Right forelimb (tissue), 1 donor: ENCODE measurements around the gene SOS2.

Experiments used
- DNase-seq: peaks from one replicate; pipeline ENCODE4 v3.0.0-alpha.2; 2018

SOS2 gene

DNA sequence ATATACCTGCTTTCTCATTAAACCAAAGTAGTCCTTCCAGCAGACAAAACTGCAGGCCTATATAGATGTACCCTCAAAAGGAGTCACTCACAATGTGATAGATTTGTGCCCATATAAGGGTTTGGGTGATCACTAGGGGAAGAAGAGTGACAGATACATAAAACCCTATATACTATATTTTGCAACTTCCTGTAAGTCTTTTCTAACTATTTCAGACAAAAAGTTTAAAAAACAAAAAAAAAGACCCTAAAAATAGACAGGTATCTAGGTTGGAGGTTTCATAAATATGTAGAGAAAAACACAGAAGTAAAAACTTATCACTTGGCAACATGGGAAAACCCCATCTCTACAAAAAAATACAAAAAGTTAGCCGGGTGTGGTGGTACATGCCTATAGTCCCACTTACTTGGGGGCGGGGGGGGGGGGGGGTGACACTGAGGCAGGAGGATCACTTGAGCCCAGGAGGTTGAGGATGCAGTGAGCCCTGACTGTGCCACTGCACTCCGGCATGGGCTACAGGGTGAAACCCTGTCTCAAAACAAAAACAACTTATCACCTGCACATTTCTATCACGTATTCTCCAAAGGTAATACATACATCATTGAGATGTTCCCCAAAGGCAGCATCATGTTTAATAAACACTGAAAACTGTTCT lies 117.9 kb downstream of the SOS2 start:
- DNase-seq, result no peak

DNA sequence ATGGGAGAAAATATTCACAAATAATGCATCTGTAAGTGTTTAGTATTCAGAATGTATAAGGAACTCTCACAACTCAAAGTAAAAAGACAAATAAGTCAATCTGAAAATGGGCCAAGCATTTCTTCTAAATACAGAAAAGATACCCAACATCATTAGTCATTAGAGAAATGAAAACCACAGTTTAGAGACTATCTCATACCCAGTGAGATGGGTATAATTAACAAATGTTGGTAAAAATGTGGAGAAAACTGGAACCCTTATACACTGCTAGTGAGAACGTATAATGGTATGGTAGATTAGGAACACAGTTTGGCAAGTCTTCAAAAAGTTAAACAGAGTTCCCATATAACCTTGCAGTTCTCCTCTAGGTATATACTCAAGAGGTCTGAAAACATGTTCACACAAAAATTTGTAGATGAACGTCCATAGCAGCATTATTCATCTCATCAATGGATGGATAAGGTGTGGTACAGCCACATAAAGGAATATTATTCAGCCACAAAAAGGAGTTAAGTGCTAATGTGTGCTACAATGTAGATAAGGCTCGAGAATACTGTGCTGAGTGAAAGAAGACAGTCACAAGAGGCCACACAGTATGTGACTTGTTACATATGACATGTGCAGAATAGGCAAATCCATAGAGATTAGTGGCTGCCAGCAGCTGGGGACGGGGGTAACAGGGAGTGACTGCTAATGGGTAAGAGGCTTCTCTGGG lies 120.9 kb downstream of the SOS2 start:
- DNase-seq, result no peak

DNA sequence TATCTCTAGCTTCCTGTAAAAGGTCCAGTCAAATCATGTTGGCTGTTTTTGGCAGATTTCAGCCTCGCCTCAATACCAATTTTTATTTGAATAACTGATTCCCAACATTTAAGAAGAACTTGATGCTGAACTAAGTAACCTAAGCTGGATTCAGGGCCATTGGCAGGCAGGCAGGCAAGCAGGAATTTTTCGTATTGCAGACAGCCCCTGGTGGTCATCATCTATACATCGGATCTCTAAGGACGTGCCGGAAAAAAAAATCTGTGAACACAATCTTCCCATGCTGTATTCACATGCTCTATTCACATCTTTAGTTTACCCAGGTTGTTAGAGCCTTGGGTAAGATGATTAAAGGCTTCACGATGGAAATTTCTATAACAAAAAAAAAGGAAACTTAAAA lies 122.0 kb downstream of the SOS2 start:
- no peak for DNase-seq

DNA sequence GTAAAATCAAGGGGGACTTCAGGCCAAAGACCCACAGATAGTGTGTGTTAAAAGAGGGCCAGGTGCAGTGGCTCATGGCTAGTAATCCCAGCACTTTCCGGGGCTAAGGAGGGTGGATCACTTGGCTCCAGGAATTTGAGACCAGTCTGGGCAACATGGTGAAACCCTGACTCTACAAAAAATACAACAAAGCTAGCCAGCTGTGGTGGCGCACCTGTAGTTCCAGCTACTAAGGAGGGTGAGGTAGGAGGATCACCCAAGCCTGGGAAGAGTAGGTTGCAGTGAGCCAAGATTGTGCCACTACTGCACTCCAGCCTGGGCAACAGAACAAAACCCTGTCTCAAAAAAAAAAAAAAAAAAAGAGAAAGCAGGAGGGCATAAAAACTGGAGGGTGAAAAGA lies 123.5 kb downstream of the SOS2 start:
- DNase-seq, result no peak

DNA sequence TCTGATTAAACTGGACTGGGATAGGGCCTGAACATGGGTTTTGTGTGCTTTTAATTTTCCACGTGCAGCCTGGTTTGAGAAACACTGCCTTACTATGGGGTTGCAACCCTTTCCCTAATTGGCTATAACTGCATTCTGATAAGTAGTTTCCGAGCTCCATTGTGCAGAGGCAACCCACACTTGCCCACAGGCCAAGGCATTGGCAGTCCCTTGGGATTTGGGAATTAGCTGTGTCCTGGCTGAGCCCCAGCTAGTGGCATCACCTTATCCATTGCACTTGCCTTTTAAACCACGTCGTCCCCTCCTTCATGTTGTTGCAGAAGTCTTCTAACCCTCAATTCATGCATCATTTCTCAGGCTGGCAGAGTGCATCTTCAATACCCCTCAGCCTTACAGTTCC lies 125.2 kb downstream of the SOS2 start:
- no peak for DNase-seq

DNA sequence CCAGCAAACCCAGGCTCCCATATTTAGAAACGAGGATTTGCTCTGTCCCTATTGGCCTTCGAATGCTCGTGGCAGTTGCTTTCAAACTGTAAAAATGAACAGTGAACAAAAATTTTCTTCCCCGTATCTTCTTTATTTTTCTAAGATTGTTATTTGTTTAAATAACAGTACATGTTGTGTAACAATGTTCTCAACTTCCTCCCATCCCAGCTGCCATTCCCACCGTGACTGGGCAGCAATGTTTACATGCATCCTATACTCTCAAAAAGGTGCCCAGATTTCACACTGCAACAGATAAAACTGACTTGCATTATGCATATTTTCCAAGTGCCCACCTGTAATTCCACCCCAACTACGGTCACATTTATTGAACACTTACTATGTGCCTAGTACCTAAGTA lies 127.8 kb downstream of the SOS2 start:
- DNase-seq, result no peak

DNA sequence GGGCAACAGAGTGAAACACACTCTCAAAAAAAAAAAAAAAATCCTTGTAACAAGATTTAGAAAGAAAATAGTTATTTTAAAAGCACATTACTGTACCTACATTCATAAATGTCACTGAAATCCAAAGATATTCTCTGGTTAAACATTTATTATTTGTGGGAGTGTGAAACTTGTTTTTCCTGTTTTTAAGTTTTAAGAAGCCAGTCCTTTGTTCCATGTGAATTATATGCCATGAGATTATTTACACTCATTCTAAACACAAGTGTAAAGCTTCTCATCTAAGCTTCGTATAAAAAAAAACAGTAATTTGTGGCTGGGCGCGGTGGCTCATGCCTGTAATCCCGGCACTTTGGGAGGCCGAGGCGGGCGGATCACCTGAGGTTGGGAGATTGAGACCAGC lies 130.0 kb downstream of the SOS2 start:
- DNase-seq, result no peak

DNA sequence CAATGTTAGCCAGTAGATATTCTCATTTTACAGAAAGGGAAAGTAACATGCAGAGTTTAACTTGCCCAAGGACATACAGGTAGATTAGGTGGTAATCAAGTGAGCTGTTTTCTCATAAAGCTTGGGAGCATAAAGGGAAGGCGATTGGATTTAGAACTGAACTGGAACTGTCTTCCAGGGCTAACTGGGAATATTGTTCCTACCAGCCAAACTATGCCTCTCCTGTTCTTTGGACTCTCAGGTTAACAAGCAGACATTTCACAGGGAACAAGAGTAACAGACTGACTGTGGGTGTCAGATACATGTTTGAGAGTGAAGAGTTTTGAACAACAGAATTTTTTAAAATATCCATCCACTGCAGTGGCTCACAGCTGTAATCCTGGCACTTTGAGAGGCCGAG lies 130.6 kb downstream of the SOS2 start:
- no peak for DNase-seq

DNA sequence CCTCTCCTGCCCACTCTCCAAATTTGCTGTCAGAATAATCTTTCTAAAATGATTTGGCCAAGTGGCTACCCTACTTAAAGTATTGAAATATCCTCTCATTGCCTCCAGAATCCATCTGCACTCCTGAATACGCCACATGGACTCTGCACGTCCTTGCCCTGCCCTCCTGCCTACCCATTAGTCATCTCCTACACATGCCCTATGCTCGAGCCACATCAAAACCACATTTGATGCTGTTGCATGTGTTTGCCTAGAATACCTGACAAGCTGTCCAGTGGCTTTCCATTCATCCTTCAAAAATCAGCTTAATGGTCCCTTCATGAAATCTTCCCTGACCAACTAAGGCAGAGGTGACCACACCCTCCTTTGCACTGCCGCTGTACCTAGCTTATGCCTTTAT lies 132.0 kb downstream of the SOS2 start:
- no peak for DNase-seq

DNA sequence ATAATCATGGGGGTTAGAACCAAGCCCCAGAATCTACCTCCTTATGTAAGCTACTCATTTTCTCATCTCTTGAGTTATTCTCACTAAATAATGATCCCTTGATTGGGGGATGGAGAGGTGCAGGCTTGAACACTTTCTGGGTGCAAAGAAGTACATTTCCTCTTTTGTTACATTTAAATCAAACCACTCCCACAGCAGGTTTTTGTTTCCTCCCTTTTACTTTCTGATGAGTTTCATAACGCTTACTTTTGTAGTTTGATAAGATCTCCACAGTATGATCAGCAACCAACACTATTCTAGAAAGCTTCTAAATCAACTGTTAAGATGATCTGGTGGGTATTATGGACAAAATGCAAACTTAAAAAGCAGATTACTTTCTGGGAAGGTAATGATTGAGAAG lies 135.5 kb downstream of the SOS2 start:
- DNase-seq, result no peak

DNA sequence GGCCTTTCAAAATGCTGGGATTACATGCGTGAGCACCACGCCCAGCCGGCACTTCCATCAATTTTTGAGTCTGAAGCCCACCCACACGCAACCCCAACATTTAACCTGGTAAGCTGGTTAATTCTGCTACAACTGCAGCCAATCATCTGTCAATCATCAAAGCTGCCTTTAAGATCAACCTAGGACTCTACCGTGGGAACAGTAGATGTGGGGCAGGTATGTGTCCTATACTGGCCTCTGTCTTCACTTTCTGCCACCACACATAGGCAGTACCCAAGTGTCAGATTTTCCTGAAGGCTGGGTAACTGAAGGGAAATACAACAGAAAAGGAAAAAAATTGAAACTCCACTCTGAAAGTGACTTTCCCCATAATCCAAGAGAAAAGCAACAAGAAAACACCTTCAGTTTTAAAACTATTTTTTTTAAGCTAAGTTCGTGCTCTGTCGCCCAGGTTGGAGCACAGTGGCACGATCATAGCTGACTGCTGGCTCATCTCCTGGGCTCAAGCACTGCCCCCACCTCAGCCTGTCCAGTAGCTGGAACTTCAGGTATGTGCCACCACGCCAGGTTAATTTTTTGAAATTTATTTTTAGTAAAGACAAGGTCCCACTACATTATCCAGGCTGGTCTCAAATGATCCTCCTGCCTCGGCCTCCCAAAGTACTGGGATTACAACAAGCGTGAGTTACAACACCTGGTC lies 137.2 kb downstream of the SOS2 start:
- no peak for DNase-seq

DNA sequence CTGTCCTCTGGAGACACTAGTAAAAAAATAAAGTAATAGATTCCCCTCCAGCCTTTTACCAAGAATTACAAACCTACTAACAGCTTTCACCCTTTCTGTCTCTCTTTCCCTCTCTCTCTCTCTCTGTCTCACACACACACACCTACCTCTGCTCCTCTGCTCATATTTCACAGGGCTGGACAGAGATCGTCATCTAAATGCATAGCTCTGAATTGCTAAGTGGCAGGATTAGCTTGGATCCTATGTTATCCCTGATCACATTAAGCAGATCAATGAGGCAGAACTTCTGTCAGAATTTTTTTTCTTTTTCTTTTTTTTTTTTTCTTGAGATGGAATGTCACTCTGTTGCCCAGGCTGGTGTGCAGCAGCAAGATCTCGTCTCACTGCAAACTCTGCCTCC lies 137.9 kb downstream of the SOS2 start:
- DNase-seq, result no peak

DNA sequence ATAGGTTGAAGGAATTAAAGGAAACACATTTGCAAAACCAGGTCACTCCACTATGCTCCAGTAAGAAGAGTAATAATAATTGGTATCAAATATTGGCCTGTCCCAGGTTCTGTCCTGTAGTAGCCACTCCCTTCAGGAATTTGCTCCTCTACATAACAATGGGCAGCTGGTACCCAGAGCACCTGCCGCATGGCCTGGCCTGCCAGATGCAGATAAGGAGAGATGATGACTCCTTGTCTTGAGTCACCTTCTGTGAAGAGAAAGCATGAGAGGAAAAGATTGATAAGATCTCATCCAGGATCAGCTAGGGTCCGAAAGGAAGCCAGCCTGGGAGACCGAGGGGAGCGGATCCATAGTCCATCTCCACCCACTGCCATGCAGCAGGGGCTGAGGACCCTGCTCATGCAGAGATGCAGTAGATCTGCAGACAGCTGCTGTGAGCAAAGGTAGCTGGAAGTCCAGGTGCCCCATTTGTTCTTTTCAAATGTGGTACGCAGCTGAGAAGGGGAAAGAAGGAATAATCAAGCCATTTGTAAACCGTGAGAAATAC lies 139.3 kb downstream of the SOS2 start:
- DNase-seq, result no peak

DNA sequence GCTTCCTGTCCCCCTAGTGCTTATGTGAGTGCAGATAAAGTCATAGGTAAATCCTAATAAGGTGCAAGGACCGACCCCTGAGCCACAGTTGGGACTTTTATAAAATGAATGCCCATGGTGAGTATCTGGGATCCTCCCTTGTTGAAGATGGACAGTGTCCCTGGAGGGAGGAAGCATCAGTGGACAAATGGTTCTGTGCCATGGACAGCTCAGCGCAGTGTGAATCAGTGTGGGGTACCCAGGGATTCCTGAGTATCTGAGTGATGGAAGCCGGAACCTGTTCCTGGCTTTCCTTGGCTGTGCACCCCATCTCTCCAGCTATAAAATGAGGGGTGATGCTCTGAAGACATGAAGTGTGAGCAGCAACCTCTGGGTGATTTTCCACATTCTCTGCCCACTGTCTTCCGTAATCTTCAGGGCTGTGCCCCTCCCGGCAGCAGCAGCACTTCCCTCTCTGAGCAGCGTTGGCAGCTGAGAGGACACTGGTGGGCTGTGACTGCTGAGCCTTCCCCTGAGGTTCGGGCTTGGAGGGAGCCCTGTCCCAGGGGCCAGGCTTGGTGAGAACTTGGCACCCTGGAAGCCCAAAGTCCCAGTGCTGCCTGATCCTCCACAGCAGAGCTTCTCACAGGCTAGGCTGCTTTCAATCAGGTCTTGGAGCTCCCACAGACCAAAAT lies 140.0 kb downstream of the SOS2 start:
- no peak for DNase-seq

DNA sequence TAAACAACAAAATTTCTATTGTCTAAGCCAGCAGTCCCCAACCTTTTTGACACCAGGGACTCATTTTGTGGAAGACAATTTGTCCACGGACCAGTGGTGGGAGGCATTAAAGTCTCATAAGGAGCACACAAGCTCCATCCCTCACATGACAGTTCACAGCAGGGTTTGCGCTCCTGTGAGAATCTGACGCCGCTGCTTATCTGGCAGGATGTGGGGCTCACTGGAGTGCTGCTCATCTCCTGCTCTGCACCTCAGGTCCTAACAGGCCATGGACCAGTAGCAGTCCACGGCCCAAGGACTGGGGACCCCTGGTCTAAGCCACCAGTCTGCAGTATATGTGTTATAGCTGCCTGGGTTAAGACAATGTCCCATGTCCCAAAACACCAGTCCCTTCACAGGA lies 142.2 kb downstream of the SOS2 start:
- DNase-seq, result no peak

DNA sequence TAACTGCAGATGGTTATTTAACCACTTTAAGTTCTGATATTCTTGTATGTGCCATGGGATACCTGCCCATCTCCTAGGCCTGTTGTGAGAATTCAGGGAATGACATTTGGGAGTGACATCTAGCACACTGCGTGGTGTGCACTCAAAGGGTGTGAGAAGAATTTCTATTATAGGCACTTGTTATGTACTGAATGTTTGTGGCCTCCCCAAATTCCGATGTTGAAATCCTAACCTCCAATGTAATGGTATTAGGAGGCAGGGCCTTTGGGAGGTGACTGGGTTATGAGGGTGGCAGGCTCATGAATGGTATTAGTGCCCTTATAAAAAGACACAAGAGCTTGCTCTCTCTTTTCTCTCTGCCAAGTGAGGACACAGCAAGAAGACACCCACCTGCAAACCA lies 142.6 kb downstream of the SOS2 start:
- DNase-seq, result no peak

DNA sequence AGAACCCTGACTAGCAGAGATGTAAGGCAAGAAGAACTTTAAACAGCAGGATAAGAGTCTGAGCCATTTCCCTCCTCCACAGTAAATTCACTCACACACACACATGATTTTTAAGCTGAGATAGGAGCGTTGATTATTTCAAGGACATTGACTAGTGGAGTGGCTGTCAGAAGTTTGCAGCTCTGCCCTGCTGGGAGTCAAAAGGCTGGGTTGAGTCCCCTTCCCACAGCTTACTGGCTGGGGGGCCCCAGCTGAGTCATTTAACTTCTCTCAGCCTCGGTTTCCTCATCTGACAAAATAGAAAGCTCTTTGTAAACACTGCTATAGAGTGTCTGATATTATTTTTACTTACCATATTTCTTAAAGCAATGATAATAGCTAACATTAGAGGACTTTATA lies 143.3 kb downstream of the SOS2 start:
- no peak for DNase-seq

DNA sequence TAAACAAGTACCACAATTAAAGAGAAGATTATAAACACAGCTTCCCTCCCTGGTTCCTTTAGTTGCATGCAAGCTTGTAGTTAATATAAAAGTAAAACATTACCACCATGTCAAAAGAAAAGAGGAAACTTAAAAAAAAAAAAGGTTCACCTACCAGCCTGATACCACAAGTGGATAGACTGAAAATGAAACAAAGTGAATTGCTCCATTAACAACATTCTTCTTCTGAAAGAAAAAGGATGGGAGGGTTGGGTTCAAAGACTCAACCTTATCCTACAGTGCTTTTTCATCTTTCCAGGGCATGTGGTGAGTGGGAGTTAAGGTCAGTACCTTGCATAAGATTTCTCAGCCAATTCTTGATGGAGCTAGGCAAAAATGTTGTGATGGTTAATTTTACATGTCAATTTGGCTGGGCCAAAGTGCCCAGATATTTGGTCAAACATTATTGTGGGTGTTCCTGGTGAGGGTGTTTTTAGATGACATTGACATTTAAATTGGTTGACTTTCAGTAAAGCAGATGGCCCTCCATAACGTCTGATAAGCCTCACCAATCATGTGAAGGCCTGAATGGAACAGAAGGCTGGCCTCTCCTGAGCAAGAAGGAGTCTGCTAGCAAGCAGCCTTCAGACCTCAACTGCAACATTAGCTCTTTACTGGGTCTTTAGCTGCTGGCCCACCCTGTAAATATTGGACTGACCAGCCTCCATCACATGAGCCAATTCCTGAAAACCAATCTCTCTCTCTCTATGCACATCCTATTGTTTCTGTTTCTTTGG lies 143.8 kb downstream of the SOS2 start:
- no peak for DNase-seq

DNA sequence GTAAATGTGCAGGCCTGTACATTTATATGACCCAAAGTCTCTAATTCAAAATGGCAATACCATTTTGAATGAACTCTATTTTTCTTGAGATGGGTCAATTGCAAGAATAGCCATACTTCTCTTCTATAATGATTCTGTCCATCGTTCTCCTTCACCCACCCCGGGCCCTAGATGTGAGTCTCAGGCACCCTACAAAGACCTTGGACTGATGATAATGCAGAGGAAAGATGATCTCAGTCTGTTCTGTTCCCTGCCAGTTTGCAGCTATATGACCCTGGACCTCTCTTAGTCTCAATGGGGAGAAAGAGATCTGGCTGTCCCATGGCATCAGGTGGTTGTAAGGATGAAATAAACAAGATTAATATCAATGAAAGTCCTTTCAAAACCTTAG lies 145.1 kb downstream of the SOS2 start:
- no peak for DNase-seq

DNA sequence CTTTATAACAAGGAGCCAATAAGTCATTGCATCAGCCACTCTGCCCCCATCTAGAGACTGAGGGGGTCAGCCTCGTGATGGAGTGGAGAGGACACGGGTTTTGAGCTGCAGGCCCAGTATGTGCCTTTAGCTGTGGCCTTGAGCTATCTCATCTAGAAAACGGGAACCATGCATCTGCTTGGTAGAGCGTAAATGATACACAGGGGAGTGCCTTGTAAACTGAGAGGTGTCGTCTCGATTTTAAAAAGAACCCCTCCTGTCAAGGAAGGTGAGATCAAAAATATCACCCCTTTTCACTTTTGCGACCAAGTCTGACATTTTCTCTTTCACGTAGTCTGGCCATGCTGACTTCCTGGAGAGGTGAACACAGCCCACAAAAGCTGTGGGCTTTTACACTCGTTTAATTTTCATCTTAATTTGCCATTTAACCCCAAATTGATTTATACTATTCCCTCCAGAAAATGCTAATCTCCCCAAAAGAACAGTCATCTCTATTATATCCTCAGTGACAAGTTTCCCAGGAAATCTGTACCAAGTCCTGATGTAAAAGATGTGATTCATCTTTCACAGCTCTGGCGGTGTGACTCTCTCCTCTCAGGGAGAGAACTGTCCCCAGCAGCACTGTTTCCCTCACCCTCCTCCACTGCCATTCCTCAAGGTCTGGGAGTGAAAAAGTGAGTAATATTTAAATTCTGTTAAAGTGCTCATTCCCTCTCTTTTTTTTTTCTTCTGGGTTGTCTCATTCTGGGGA lies 145.6 kb downstream of the SOS2 start:
- DNase-seq, result no peak

DNA sequence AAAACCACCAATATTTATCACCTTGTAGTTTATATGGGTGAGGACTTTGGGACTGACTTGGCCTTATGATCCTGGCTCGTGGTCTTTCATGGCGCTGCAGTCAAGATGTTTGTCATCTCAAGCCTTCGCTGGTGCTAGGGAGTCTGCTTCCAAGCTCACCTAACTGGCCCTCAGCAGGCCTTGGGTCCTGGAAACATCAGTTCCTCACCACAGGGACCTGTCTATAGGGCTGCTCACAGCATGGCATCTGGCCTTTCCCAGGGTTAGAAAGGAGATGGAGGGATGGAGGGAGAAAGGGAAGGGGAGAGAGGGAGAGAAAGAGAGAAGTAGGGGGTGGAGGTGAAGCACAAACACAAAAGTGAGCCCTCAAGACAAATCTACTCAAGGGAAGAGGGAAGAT lies 146.7 kb downstream of the SOS2 start:
- DNase-seq, result no peak
